Epithelial cell of proximal tubule (primary cell): ENCODE results near the gene REG3G. TPM values are rescaled to one million over a fixed set of nuclear protein-coding genes. Genes with fewer than 3 reads are reported as not detected.
A peak's percentile ranks its signal among the peaks of the same experiment; 100 is the strongest.

ENCODE experiments used
- DNase-seq: peaks from one replicate; pipeline ENCODE4 v3.0.0-alpha.2; 2011; ENCODE audit warnings: low read depth
- H3K4me3 ChIP-seq: 2 replicates; pipeline ENCODE4 v1.5.1; 2011; ENCODE audit warnings: low read depth, mild to moderate bottlenecking, low read length
- total RNA-seq: library from RNA; depleted of rRNA; stranded (reverse); fragments of >200 nt; gene quantifications from 2 replicates; pipeline ENCODE4 v1.2.3, GENCODE V29; 2015
- TF ChIP-seq, protein P1 (sequence below): conservative IDR thresholded peaks from 2 replicates; pipeline ENCODE4 v1.5.1; 2012; ENCODE audit warnings: low read depth, mild to moderate bottlenecking, low read length

The REG3G gene
- total RNA-seq, result not detected in 2 replicates

DNA sequence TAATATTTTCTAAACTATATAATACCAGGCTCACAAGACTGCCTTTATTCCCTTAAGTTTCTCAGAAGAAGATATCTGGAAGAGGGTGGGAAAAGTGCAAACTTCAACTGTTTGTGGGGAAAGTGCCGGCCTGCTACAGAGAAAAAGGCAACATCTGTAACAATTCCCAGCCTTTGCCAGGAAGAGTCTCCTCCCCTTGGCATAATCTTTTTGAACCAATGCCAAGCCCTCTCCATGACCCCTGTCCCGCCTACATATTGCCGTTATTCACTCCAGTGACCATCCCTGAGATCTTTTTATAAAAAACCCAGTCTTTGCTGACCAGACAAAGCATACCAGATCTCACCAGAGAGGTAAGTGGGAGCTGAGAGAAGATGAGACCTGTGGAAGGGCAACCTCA is at the start of gene REG3G:
Gene REG3G, plus strand, starts transcription at position 282 of the 400 bp plus-strand sequence. CDS start 392 bp downstream, outside the sequence.
- no peak within 1 kb of the TSS for H3K4me3 ChIP-seq
- DNase-seq, result no peak
- TF ChIP-seq, protein P1, sequence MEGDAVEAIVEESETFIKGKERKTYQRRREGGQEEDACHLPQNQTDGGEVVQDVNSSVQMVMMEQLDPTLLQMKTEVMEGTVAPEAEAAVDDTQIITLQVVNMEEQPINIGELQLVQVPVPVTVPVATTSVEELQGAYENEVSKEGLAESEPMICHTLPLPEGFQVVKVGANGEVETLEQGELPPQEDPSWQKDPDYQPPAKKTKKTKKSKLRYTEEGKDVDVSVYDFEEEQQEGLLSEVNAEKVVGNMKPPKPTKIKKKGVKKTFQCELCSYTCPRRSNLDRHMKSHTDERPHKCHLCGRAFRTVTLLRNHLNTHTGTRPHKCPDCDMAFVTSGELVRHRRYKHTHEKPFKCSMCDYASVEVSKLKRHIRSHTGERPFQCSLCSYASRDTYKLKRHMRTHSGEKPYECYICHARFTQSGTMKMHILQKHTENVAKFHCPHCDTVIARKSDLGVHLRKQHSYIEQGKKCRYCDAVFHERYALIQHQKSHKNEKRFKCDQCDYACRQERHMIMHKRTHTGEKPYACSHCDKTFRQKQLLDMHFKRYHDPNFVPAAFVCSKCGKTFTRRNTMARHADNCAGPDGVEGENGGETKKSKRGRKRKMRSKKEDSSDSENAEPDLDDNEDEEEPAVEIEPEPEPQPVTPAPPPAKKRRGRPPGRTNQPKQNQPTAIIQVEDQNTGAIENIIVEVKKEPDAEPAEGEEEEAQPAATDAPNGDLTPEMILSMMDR, result no peak

DNA sequence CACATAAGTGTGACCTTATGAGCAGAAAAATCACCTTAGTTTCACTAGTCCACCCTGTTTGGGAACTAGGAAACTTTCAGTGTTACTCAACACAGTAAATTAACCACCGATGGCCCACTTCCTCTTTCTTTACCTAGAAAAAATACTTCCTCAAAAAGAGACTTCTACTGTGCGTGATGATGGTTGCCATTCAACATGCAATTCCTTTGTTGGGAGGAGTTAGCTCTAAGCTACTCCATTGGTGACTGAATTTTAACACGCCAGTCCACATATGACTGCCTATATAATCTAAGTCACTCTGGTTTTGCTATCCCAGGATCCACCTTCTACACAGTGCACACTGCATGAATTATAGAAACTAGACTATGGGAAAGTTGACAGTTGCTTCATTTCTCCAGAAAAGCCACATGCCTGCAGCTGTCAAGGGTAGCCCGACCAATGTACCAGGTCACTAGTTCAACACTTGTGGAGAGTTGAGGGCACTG is 47.8 kb upstream of the REG3G start:
- no peak for DNase-seq
- H3K4me3 ChIP-seq, result no peak overlapping the region
- TF ChIP-seq, protein P1, result no peak

DNA sequence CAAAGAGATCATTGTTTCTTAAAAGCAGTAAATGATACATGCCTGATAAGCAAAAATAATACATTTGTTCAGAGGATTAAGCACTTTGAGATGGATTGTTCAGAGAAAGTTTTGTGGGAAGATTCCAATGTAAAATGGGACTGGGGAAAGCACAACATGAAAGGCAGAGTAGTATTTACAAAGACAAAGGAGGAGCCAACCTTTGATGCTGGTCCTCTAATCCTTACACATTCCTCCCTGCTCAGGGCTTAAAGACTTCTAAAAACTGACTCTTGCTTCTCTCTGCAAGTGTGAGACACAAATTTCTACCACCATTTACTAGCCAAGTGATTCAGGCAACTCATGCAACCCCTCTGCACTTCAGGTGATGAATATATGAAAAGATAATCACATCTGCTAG is 47.2 kb upstream of the REG3G start:
- DNase-seq, result no peak
- H3K4me3 ChIP-seq, result no peak overlapping the region
- TF ChIP-seq, protein P1, result no peak

DNA sequence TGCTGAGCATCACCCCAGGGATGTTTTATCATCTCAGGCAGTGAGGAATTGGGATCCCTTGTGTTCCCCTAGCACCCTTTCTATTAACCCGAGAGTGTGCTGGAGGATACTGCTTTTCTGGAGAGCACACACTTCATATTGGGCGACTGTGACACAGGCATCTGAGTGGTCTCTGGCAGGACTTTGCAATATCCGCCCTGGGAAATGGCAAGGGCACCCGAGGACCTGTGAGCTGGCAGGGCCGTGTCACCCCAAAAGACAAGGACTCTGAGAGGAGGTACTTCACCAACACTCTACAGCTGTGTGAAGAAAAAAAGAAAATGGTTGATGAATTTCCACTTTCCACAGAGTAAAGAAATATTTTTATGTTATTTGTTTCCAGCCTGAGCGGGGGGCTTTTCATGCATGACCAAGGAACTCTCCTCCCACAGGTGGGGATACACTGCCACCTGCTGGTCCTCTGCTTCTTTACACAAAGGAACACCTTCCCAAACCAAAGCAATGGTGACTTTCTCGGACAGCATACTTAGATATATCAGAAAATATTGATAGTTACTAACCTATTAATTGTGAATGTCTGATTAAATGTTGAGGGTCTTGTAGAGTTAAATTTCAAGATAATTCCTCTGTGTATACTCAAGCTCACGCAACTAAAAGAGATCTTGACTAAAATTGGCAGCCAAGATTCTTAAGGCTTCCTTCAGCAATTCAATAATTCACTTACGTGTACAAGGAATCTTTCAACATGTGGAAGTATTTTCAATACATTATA is 45.9 kb upstream of the REG3G start:
- TF ChIP-seq, protein P1, result peak; percentile 92
- DNase-seq, result no peak
- H3K4me3 ChIP-seq, result no peak overlapping the region

DNA sequence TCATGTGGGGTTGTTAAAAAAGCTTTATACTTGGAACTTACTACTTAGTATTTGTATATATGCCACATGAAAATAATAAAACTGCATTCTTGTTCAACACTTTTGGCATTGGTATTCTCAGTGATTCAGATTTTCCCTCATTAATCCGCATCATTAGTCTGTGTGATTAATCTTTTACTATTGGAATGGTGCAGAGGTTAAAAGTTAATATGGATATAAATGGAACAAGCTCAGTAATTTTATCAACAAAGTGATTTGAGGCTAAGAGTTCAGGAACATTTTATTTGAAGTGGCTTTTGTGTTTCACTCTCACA is 45.4 kb upstream of the REG3G start:
- H3K4me3 ChIP-seq, result no peak overlapping the region
- TF ChIP-seq, protein P1, result no peak
- no peak for DNase-seq

- no peak overlapping the region for H3K4me3 ChIP-seq
- TF ChIP-seq, protein P1, result no peak
- no peak for DNase-seq
Measured at GRCh38 chr2:78980871-78981270, 44.6 kb upstream of the REG3G start.

GRCh38 chr2:78982638-78983330 is 42.7 kb upstream of the REG3G start:
- no peak overlapping the region for H3K4me3 ChIP-seq
- no peak for DNase-seq
- TF ChIP-seq, protein P1, result no peak
